H1 (cell line): ENCODE results near the gene CSPG5.

Source experiments
- BACH1 ChIP-seq: IDR thresholded peaks from 2 replicates; pipeline ENCODE4 v1.6.1; 2012; ENCODE audit warnings: low read length, improper control_type of control experiment
- HDAC6 ChIP-seq: IDR thresholded peaks from one replicate; pipeline ENCODE4 v1.7.1; 2012; ENCODE audit warnings: low read depth, mild to moderate bottlenecking, inconsistent platforms, low read length, moderate library complexity
- POLR2A ChIP-seq, 2 experiments: IDR thresholded peaks; 1 replicate in 1 of 2; 2 replicates in 1 of 2; pipeline ENCODE4 v1.6.1; 2011; ENCODE audit warnings: low read depth in 2 of 2, low read length in 2 of 2, mild to moderate bottlenecking in 2 of 2; ENCODE audit errors: control extremely low read depth in 1 of 2
- RAD21 ChIP-seq, 2 experiments: IDR thresholded peaks in 1 of 2; conservative IDR thresholded peaks in 1 of 2; 2 replicates each; pipeline ENCODE4 v1.6.1; 2011; ENCODE audit warnings: low read depth in 2 of 2, low read length in 2 of 2, improper control_type of control experiment in 1 of 2, inconsistent platforms in 1 of 2, mild to moderate bottlenecking in 1 of 2, moderate library complexity in 1 of 2
- RBBP5 ChIP-seq: IDR thresholded peaks from 2 replicates; pipeline ENCODE4 v1.7.1; 2012; ENCODE audit warnings: low read depth, mild to moderate bottlenecking, inconsistent platforms, low read length, moderate library complexity, borderline replicate concordance
- SIRT6 ChIP-seq: IDR thresholded peaks from one replicate; pipeline ENCODE4 v1.7.1; 2012; ENCODE audit warnings: low read length, inconsistent platforms
- SIX5 ChIP-seq: IDR thresholded peaks from 2 replicates; pipeline ENCODE4 v1.6.1; 2011; ENCODE audit warnings: mild to moderate bottlenecking, low read depth, low read length
- SUZ12 ChIP-seq: fragments of 200-600 bp; sonication (generic); IDR thresholded peaks from 2 replicates; pipeline ENCODE4 v1.6.1; 2012; ENCODE audit warnings: mild to moderate bottlenecking, inconsistent platforms, low read length, moderate library complexity, mixed read lengths
- TAF7 ChIP-seq: optimal IDR thresholded peaks from 2 replicates; pipeline ENCODE3; 2011; ENCODE audit warnings: low read depth, mild to moderate bottlenecking, inconsistent platforms, low read length, moderate library complexity, borderline replicate concordance
- TBP ChIP-seq: IDR thresholded peaks from 2 replicates; pipeline ENCODE4 v1.6.1; 2011; ENCODE audit warnings: low read depth, low read length, improper control_type of control experiment
- TF ChIP-seq, protein P1 (sequence below): IDR thresholded peaks from 2 replicates; pipeline ENCODE4 v1.6.1; 2012; ENCODE audit warnings: low read length, inconsistent platforms
- TF ChIP-seq, protein P2 (sequence below), 3 experiments: IDR thresholded peaks; 1 replicate in 2 of 3; 2 replicates in 1 of 3; pipeline versions ENCODE4 v1.5.1 to v1.6.1; 2011; ENCODE audit warnings: low read length in 3 of 3, mild to moderate bottlenecking in 3 of 3, inconsistent platforms in 2 of 3, low read depth in 1 of 3, moderate library complexity in 1 of 3; ENCODE audit not compliant: insufficient read depth in 1 of 3; ENCODE audit errors: control extremely low read depth in 1 of 3
- TF ChIP-seq, protein P3 (sequence below): IDR thresholded peaks from 2 replicates; pipeline ENCODE4 v1.6.1; 2011; ENCODE audit warnings: low read length, improper control_type of control experiment
- TF ChIP-seq, protein P4 (sequence below): IDR thresholded peaks from 2 replicates; pipeline ENCODE4 v1.6.1; 2011; ENCODE audit warnings: low read depth, mild to moderate bottlenecking, low read length; ENCODE audit not compliant: insufficient read depth

DNA sequence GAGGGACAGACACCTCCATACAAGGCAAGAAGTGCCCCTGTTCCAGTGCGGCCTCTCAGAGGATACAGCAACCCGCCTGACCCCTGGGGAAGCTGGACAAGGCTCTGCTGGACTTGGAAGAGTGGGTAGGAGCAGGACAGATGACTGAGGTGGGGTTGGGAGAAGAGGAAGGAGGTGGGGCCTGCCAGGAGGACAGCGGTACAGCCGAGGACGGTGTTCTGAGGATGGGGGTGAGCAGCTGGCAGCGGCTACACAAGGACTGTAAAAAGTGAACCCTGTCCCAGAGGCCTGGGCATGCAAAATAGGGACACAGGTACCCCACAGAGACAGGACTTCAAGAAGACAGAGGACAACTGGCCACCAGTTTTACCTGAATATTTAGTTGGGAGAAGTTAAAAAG lies 41.7 kb downstream of the CSPG5 start:
- TF ChIP-seq, protein P1, sequence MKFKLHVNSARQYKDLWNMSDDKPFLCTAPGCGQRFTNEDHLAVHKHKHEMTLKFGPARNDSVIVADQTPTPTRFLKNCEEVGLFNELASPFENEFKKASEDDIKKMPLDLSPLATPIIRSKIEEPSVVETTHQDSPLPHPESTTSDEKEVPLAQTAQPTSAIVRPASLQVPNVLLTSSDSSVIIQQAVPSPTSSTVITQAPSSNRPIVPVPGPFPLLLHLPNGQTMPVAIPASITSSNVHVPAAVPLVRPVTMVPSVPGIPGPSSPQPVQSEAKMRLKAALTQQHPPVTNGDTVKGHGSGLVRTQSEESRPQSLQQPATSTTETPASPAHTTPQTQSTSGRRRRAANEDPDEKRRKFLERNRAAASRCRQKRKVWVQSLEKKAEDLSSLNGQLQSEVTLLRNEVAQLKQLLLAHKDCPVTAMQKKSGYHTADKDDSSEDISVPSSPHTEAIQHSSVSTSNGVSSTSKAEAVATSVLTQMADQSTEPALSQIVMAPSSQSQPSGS = no peak
- TF ChIP-seq BACH1 (no peak), POLR2A (IDR thresholded peaks at IDR 0.05; ENCODE audit: control extremely low read depth in 1 of 2, low read depth in 2 of 2, low read length in 2 of 2) (no peak), SUZ12 (no peak), RAD21 (IDR thresholded peaks at IDR 0.05 in 1 of 2, conservative IDR thresholded peaks at IDR 0.05 in 1 of 2; ENCODE audit: low read depth in 2 of 2, low read length in 2 of 2) (no peak), TBP (no peak), TAF7 (no peak), HDAC6 (no peak), RBBP5 (no peak), SIRT6 (no peak), SIX5 (no peak)
- TF ChIP-seq, protein P2, sequence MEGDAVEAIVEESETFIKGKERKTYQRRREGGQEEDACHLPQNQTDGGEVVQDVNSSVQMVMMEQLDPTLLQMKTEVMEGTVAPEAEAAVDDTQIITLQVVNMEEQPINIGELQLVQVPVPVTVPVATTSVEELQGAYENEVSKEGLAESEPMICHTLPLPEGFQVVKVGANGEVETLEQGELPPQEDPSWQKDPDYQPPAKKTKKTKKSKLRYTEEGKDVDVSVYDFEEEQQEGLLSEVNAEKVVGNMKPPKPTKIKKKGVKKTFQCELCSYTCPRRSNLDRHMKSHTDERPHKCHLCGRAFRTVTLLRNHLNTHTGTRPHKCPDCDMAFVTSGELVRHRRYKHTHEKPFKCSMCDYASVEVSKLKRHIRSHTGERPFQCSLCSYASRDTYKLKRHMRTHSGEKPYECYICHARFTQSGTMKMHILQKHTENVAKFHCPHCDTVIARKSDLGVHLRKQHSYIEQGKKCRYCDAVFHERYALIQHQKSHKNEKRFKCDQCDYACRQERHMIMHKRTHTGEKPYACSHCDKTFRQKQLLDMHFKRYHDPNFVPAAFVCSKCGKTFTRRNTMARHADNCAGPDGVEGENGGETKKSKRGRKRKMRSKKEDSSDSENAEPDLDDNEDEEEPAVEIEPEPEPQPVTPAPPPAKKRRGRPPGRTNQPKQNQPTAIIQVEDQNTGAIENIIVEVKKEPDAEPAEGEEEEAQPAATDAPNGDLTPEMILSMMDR (IDR thresholded peaks at IDR 0.05; ENCODE audit: control extremely low read depth in 1 of 3, insufficient read depth in 1 of 3, low read depth in 1 of 3, low read length in 3 of 3) = no peak
- TF ChIP-seq, protein P3, sequence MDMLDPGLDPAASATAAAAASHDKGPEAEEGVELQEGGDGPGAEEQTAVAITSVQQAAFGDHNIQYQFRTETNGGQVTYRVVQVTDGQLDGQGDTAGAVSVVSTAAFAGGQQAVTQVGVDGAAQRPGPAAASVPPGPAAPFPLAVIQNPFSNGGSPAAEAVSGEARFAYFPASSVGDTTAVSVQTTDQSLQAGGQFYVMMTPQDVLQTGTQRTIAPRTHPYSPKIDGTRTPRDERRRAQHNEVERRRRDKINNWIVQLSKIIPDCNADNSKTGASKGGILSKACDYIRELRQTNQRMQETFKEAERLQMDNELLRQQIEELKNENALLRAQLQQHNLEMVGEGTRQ = no peak
- TF ChIP-seq, protein P4, sequence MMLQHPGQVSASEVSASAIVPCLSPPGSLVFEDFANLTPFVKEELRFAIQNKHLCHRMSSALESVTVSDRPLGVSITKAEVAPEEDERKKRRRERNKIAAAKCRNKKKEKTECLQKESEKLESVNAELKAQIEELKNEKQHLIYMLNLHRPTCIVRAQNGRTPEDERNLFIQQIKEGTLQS = no peak
